GM23338 (cell line): ENCODE measurements around the gene PDSS1. TPM values are rescaled to one million over a fixed set of nuclear protein-coding genes. Genes with fewer than 3 reads are reported as not detected.

Experiments
- ATAC-seq: fragments of 200-7000 bp; cut with Tn5 transposase; 3 replicates; pipeline ENCODE4 v1.9.1; 2020
- DNase-seq: peaks from one replicate; pipeline ENCODE4 v3.0.0-alpha.2; 2015; ENCODE audit warnings: low spot score
- H2AFZ ChIP-seq: fragments of 200-600 bp; sonication (generic); 2 replicates; pipeline ENCODE4 v1.8.0; 2016; ENCODE audit warnings: antibody characterized with exemption, mild to moderate bottlenecking, moderate library complexity
- H3F3A ChIP-seq: fragments of 200-600 bp; sonication (generic); replicated peaks from 2 replicates; pipeline ENCODE4 v1.8.0; 2017; ENCODE audit warnings: antibody characterized with exemption, mixed run types, low read depth
- H3K27ac ChIP-seq: fragments of 200-600 bp; sonication (generic); 2 replicates; pipeline ENCODE4 v1.6.1; 2016; ENCODE audit warnings: low read depth
- H3K27me3 ChIP-seq: fragments of 200-600 bp; sonication (generic); 2 replicates; pipeline ENCODE4 v1.8.0; 2016; ENCODE audit warnings: mild to moderate bottlenecking, mixed run types, moderate library complexity; ENCODE audit not compliant: insufficient read depth
- H3K36me3 ChIP-seq: fragments of 200-600 bp; sonication (generic); 2 replicates; pipeline ENCODE4 v1.8.0; 2016; ENCODE audit warnings: mild to moderate bottlenecking; ENCODE audit not compliant: insufficient read depth
- H3K4me1 ChIP-seq: fragments of 200-600 bp; sonication (generic); 2 replicates; pipeline ENCODE4 v1.8.0; 2016; ENCODE audit warnings: mild to moderate bottlenecking, moderate library complexity; ENCODE audit not compliant: insufficient read depth
- H3K4me2 ChIP-seq: fragments of 200-600 bp; sonication (generic); 2 replicates; pipeline ENCODE4 v1.7.1; 2017; ENCODE audit warnings: mixed run types
- H3K4me3 ChIP-seq: fragments of 200-600 bp; sonication (generic); 2 replicates; pipeline ENCODE4 v1.6.1; 2016; ENCODE audit warnings: mixed run types
- H3K79me2 ChIP-seq: fragments of 200-600 bp; sonication (generic); replicated peaks from 2 replicates; pipeline ENCODE4 v1.8.0; 2017; ENCODE audit warnings: mild to moderate bottlenecking; ENCODE audit not compliant: insufficient read depth
- H3K9me2 ChIP-seq: fragments of 200-600 bp; sonication (generic); 2 replicates; pipeline ENCODE4 v1.8.0; 2017; ENCODE audit not compliant: insufficient read depth
- H4K20me1 ChIP-seq: fragments of 200-600 bp; sonication (generic); replicated peaks from 2 replicates; pipeline ENCODE4 v1.8.0; 2017; ENCODE audit warnings: mild to moderate bottlenecking; ENCODE audit not compliant: insufficient read depth
- H3K27ac Mint-ChIP-seq: 2 replicates; pipeline ENCODE4 v1.8.0; 2020; ENCODE audit warnings: inconsistent platforms, mild to moderate bottlenecking, moderate library complexity, mixed read lengths
- H3K27me3 Mint-ChIP-seq: 3 replicates; pipeline ENCODE4 v1.8.0; 2022; ENCODE audit warnings: low read depth, mild to moderate bottlenecking, moderate library complexity, mixed read lengths, inconsistent platforms; ENCODE audit not compliant: insufficient read depth, poor library complexity
- H3K36me3 Mint-ChIP-seq: 3 replicates; pipeline ENCODE4 v1.8.0; 2021; ENCODE audit warnings: low read depth, mild to moderate bottlenecking, inconsistent platforms, moderate library complexity, mixed read lengths
- H3K4me1 Mint-ChIP-seq: 3 replicates; pipeline ENCODE4 v1.8.0; 2020; ENCODE audit warnings: mild to moderate bottlenecking, inconsistent platforms, mixed read lengths
- H3K4me3 Mint-ChIP-seq: 3 replicates; pipeline ENCODE4 v1.8.0; 2021; ENCODE audit warnings: moderate library complexity, mild to moderate bottlenecking, inconsistent platforms, mixed read lengths
- H3K9me3 Mint-ChIP-seq: 3 replicates; pipeline ENCODE4 v1.8.0; 2020; ENCODE audit warnings: moderate library complexity, mild to moderate bottlenecking, inconsistent platforms, mixed read lengths
- CTCF ChIP-seq, 2 experiments: fragments of 200-600 bp in 1 of 2; sonication (generic) in 1 of 2; conservative IDR thresholded peaks; 2 replicates each; pipeline versions ENCODE4 v1.5.1 to v1.6.1; 2016 to 2017; ENCODE audit warnings: antibody characterized with exemption in 2 of 2, low read depth in 2 of 2, mild to moderate bottlenecking in 2 of 2, moderate library complexity in 1 of 2
- ETS1 ChIP-seq: IDR thresholded peaks from 2 replicates; pipeline ENCODE4 v1.6.1; 2016; ENCODE audit warnings: antibody characterized with exemption
- EZH2 ChIP-seq: fragments of 200-600 bp; sonication (generic); IDR thresholded peaks from one replicate; pipeline ENCODE4 v1.8.0; 2017; ENCODE audit warnings: antibody characterized with exemption, mild to moderate bottlenecking, low read depth; ENCODE audit not compliant: unreplicated experiment
- JUNB ChIP-seq: IDR thresholded peaks from one replicate; pipeline ENCODE4 v1.6.1; 2016; ENCODE audit warnings: antibody characterized with exemption; ENCODE audit not compliant: unreplicated experiment
- POLR2AphosphoS5 ChIP-seq: IDR thresholded peaks from 2 replicates; pipeline ENCODE4 v1.6.1; 2016; ENCODE audit warnings: antibody characterized with exemption, low read depth
- ZNF331 ChIP-seq: fragments of 250-450 bp; sonication (Bioruptor Pico); IDR thresholded peaks from 2 replicates; pipeline ENCODE4 v1.5.0; 2020; ENCODE audit warnings: low read depth, mild to moderate bottlenecking, moderate library complexity
- polyA plus RNA-seq: library from polyadenylated mRNA; unstranded; fragments of >200 nt; fragmentation: Nextera tagmentation; extraction: Ambion mirVana; gene quantifications from 2 replicates; pipeline ENCODE4 v1.2.1, GENCODE V29; 2016
- total RNA-seq: library from RNA; depleted of rRNA; stranded (reverse); fragments of >200 nt; shearing (Covaris generic); gene quantifications from 2 replicates; pipeline ENCODE4 v1.2.3, GENCODE V29; 2014

Gene PDSS1
- total and polyA plus RNA-seq, 2 experiments from 2014 or later: 21.5 to 26.2 TPM

GRCh38 chr10:26723016-26723415, 25.5 kb downstream of the PDSS1 start:
- Mint-ChIP-seq H3K27me3 (no peaks in the 10 kb centered on the region), H3K36me3 (peaks cover 73% of the 10 kb centered on the region), H3K9me3 (no peaks in the 10 kb centered on the region), H3K4me3 (no peak overlapping the region), H3K27ac (no peak overlapping the region), H3K4me1 (no peaks in the 10 kb centered on the region)
- H3K36me3 ChIP-seq: 0 out of 2 replicates have a peak, but pooled peaks cover 21% of the 10 kb centered on the region
- ATAC-seq (no peak), DNase-seq (no peak)
- no peaks in the 10 kb centered on the region for H3K27me3 ChIP-seq
- H3K4me3 ChIP-seq: no peak overlapping the region
- H4K20me1 ChIP-seq: peaks cover 2% of the 10 kb centered on the region; the same call in 1 of the 2 replicates
- no peaks in the 10 kb centered on the region for H3K9me2 ChIP-seq
- no peak for TF ChIP-seq ZNF331 (CRISPR knock-in tag)
- H3K4me2 ChIP-seq: no peak overlapping the region
- H3K4me1 ChIP-seq: no peaks in the 10 kb centered on the region
- no peaks in the 10 kb centered on the region for H3F3A ChIP-seq
- no peak overlapping the region for H2AFZ ChIP-seq
- H3K79me2 ChIP-seq: no peaks in the 10 kb centered on the region
- H3K27ac ChIP-seq: no peak overlapping the region

- peak; percentile 44; the same call in 2 of the 3 replicates for ATAC-seq
- no peak overlapping the region for H3K27ac Mint-ChIP-seq
- no peak overlapping the region for H3K27ac ChIP-seq
- DNase-seq: peak; percentile 54
- 0 out of 2 replicates have a peak, but pooled peaks cover 2% of the 10 kb centered on the region for H4K20me1 ChIP-seq
- no peaks in the 10 kb centered on the region for H3K79me2 ChIP-seq
- H3K4me1 Mint-ChIP-seq: no peaks in the 10 kb centered on the region
- H3K9me2 ChIP-seq: no peaks in the 10 kb centered on the region
- no peaks in the 10 kb centered on the region for H3F3A ChIP-seq
- TF ChIP-seq ZNF331 (CRISPR knock-in tag): no peak
- peak; percentile 81 to 93 for TF ChIP-seq CTCF (conservative IDR thresholded peaks at IDR 0.05; ENCODE audit: low read depth in 2 of 2)
- no peak for TF ChIP-seq EZH2
- no peak for TF ChIP-seq POLR2AphosphoS5
- H3K4me2 ChIP-seq: no peak overlapping the region
- H3K4me3 Mint-ChIP-seq: no peak overlapping the region
- 0 out of 2 replicates have a peak, but pooled peaks cover 19% of the 10 kb centered on the region for H3K36me3 ChIP-seq
- no peaks in the 10 kb centered on the region for H3K9me3 Mint-ChIP-seq
- H3K27me3 ChIP-seq: no peaks in the 10 kb centered on the region
- H3K4me3 ChIP-seq: no peak overlapping the region
- H3K27me3 Mint-ChIP-seq: no peaks in the 10 kb centered on the region
- peaks cover 75% of the 10 kb centered on the region for H3K36me3 Mint-ChIP-seq
- no peaks in the 10 kb centered on the region for H3K4me1 ChIP-seq
- no peak overlapping the region for H2AFZ ChIP-seq
Observed at GRCh38 chr10:26725837-26726727, 28.6 kb downstream of the PDSS1 start.

GRCh38 chr10:26727005-26727404, 29.5 kb downstream of the PDSS1 start:
- Mint-ChIP-seq H3K27ac (no peak overlapping the region), H3K27me3 (no peaks in the 10 kb centered on the region), H3K4me3 (no peak overlapping the region), H3K4me1 (no peaks in the 10 kb centered on the region), H3K36me3 (peaks cover 71% of the 10 kb centered on the region), H3K9me3 (no peaks in the 10 kb centered on the region)
- Histone ChIP-seq H3K9me2 (no peaks in the 10 kb centered on the region), H3F3A (no peaks in the 10 kb centered on the region), H3K79me2 (no peaks in the 10 kb centered on the region), H3K27me3 (no peaks in the 10 kb centered on the region), H2AFZ (no peak overlapping the region), H3K4me2 (no peak overlapping the region), H4K20me1 (0 out of 2 replicates have a peak, but pooled peaks cover under 1% of the 10 kb centered on the region), H3K27ac (no peak overlapping the region), H3K4me3 (no peak overlapping the region), H3K4me1 (no peaks in the 10 kb centered on the region), H3K36me3 (0 out of 2 replicates have a peak, but pooled peaks cover 19% of the 10 kb centered on the region)
- DNase-seq (no peak), ATAC-seq (no peak)
- no peak for TF ChIP-seq JUNB
- TF ChIP-seq CTCF (conservative IDR thresholded peaks at IDR 0.05; ENCODE audit: low read depth in 2 of 2): no peak
- TF ChIP-seq ETS1: no peak
- TF ChIP-seq EZH2: no peak
